K562 (cell line): Measurements from ENCODE around the gene COBLL1.

ENCODE experiments used
- NBN ChIP-seq: fragments of 450-650 bp; IDR thresholded peaks from 2 replicates; pipeline ENCODE4 v1.6.1; 2016; ENCODE audit warnings: low read depth, mild to moderate bottlenecking
- NR2C2 ChIP-seq, 2 experiments: fragments of 200-800 bp in 1 of 2; sonication (Bioruptor generic) in 1 of 2; sonication (generic) in 1 of 2; formaldehyde crosslinking in 1 of 2; IDR thresholded peaks; 2 replicates each; pipeline versions ENCODE4 v1.6.1 to v1.8.0; 2016 to 2022; ENCODE audit warnings: mild to moderate bottlenecking in 1 of 2, missing compliant biosample characterization in 1 of 2, missing genetic modification characterization in 1 of 2, missing genetic modification reagents in 1 of 2
- PRMT5 ChIP-seq: sonication (generic); formaldehyde crosslinking; IDR thresholded peaks from 2 replicates; pipeline ENCODE4 v1.5.0; 2020; ENCODE audit warnings: missing genetic modification reagents
- SIRT6 ChIP-seq: IDR thresholded peaks from one replicate; pipeline ENCODE4 v1.6.1; 2012; ENCODE audit warnings: low read depth, mild to moderate bottlenecking, control low read depth, inconsistent platforms, low read length, moderate library complexity
- ZBTB7A ChIP-seq: IDR thresholded peaks from 2 replicates; pipeline ENCODE4 v1.6.1; 2011; ENCODE audit warnings: low read depth, mild to moderate bottlenecking, low read length, moderate library complexity, borderline replicate concordance; ENCODE audit not compliant: control insufficient read depth
- ZNF311 ChIP-seq: fragments of 250-450 bp; sonication (Bioruptor Pico); IDR thresholded peaks from 2 replicates; pipeline ENCODE4 v1.4.0; 2020; ENCODE audit warnings: mild to moderate bottlenecking, moderate library complexity
- TF ChIP-seq, protein P1 (sequence below): sonication (generic); formaldehyde crosslinking; IDR thresholded peaks from 2 replicates; pipeline ENCODE4 v1.8.1; 2022; ENCODE audit warnings: missing genetic modification reagents

DNA sequence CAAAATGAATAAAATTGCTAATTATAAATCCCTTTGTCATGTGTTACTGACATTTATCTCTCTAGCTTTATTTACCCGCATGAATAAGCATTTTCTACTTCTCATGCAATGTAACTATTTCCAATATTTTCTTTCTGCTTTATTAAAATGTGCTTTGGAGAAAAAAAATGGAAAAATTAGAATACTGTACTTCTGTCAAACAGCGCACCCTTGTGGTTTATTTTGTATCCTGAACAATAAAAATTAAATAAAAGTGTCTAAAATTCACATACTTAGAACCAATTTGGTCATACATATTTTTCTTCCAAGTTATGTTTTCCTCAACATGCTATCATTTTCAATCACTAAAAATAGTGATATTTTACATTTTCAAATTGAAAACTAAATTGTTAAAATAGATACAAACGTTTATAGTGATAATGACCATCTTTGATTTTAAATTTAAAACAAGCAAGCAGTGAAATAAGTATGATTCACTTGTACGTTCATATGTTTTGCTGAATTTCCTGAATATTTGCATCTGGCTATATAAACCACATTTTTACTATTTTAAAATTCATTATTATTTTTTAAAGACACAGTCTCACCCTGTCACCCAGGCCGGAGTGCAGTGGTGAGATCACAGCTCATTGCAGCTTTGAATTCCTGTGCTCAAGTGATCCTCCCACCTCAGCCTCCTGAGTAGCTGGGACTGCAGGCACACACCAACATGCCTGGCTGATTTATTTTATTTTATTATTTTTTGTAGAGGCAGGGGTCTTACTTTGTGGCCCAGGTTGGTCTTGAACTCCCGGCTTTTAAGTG lies 124.4 kb downstream of the COBLL1 start:
- TF ChIP-seq NBN = no peak
- TF ChIP-seq, protein P1, sequence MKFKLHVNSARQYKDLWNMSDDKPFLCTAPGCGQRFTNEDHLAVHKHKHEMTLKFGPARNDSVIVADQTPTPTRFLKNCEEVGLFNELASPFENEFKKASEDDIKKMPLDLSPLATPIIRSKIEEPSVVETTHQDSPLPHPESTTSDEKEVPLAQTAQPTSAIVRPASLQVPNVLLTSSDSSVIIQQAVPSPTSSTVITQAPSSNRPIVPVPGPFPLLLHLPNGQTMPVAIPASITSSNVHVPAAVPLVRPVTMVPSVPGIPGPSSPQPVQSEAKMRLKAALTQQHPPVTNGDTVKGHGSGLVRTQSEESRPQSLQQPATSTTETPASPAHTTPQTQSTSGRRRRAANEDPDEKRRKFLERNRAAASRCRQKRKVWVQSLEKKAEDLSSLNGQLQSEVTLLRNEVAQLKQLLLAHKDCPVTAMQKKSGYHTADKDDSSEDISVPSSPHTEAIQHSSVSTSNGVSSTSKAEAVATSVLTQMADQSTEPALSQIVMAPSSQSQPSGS = no peak
- TF ChIP-seq SIRT6 = no peak
- TF ChIP-seq ZNF311 (CRISPR knock-in tag) = no peak
- TF ChIP-seq NR2C2 (CRISPR knock-in tag; IDR thresholded peaks at IDR 0.05) = no peak
- TF ChIP-seq NR2C2 (tag; IDR thresholded peaks at IDR 0.05) = no peak
- TF ChIP-seq ZBTB7A = no peak
- TF ChIP-seq PRMT5 (CRISPR knock-in tag) = no peak
